Left ventricle myocardium superior (tissue), 1 donor: ENCODE measurements around the gene VPREB3. TPM values are rescaled to one million over a fixed set of nuclear protein-coding genes. Genes with fewer than 3 reads are reported as not detected.
"Not testable (repeated sequence)": the region's sequence is repeated elsewhere in the genome, so short reads cannot be mapped to it uniquely, and the experiment has no call there.

Experiments used
- ATAC-seq: fragments of 200-7000 bp; cut with Tn5 transposase; one replicate; pipeline ENCODE4 v1.9.1; 2020; ENCODE audit warnings: mild to moderate bottlenecking, moderate library complexity
- DNase-seq: peaks from one replicate; pipeline ENCODE4 v3.0.0-alpha.2; 2020
- intact Hi-C: fragments of 100-400 bp; cut with micrococcal nuclease; formaldehyde crosslinking; loops from one replicate; pipeline ENCODE4 v1.11.0; 2022
- total RNA-seq: library from RNA; stranded (reverse); fragmentation: NEBNext Ultra II Directional; extraction: Animal tissue kit (Norgen Biotek cat#: 25700); gene quantifications from one replicate; pipeline ENCODE4 v1.2.1, GENCODE V29; 2021
- donor health status: DM: no; HTN: yes; CAD: no; lungs with severe emphysema.

The VPREB3 gene
- total RNA-seq, 1 donor from 2014 or later: 0.97 TPM

GRCh38 chr22:23750367-23750713 lies 3.9 kb downstream of the VPREB3 start:
- no peak for ATAC-seq
- intact Hi-C loops: no loop called here
- DNase-seq: no peak

DNA sequence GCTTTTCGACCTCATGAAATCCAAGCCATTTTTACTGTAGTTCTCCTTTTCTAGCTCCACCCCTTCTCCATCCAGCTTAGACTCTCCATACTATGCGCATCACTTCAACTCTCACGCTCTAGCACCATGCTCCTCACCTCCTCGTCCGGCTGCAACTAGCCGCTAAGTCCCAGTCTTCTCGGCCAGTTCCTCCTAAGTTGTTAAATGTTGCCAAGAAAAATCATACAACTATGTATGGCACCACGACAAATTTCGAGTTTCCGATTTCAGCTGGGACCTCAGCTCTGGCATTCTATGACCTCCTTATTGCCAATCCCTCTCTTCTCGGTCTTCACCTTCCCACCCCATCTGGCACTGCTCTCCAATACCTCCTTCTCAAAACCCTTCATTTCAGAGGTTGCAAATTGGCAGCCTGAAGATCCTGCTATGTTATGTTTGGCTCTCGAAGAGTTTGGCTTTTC lies 4.4 kb downstream of the VPREB3 start:
- intact Hi-C loops: no loop called here
- ATAC-seq (peak; percentile 7), DNase-seq (no peak)

DNA sequence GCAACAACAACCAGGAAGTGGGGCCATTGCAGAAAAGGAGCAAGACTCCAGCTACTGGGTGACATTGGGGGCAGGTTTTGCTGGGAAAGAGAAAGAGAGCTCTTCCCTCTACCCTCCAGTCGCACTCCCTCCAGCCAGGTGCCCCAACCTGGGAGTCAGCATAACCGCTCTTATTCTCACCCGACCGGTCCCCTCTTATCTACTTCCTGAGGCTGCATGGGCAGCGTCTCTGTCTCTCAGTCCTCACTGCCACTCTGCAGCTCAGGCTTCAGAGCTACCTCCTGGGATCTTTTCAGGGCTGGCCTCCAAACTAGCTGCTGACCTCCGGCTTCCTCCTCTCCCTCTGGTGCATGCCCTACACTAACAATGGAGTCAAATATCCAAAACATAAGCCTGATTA lies 8.4 kb downstream of the VPREB3 start:
- no peak for DNase-seq
- ATAC-seq: no peak
- intact Hi-C loops: no loop called here

DNA sequence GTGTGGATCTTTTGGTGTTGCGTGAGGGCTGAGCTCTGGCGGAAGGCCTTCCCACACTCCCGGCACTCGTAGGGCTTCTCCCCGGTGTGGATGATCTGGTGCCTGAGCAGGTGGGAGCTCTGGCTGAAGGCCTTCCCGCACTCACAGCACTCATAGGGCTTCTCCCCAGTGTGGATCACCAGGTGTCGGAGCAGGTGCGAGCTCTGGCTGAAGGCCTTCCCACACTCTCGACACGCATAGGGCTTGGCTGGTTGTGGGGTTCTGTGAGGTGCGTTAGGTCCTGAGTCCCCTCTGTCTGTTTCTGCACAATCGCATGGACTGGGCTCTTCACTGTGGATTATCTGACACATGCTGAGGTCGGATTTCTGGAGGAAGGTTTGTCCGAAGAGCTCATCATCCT lies 9.7 kb downstream of the VPREB3 start:
- DNase-seq (no peak), ATAC-seq (no peak)
- intact Hi-C loops: no loop called here

DNA sequence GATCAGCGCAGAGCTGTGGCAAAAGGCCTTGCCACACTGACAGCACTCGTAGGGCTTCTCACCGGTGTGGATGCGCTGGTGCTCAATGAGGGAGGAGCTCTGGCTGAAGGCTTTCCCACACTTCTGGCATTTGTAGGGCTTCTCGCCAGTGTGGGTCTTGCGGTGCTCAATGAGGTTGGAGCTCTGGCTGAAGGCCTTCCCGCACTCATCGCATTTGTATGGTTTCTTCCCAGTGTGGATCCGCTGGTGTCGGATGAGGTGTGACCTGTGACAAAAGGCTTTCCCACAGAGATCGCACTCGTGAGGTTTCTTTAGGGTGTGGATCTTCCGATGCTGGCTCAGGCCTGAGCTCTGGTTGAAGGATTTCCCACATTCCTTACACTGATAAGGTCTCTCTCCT lies 10.2 kb downstream of the VPREB3 start:
- ATAC-seq (no peak), DNase-seq (no peak)
- intact Hi-C loops: no loop called here

DNA sequence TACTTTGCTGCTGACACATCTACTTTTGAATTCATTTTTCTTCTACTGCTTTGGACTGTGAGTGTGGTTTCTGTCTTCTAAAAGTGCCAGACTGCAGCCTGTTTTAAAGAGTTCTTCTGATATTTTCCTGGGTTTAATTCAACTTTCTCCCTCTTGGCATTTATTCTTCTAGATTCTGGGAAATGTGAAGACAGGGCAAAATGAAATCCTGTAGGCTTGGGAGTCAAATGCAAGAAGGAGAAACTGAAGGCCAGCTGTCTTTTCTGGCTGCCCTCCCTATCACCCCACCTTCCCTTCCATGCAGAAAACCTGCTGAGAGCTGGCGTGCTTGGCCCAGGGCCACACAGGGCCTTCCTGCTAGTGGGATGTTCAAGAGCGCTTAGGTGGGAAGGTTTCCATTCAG lies 10.9 kb downstream of the VPREB3 start:
- DNase-seq: peak; percentile 71
- intact Hi-C loops: no loop called here
- ATAC-seq: peak; percentile 50

GRCh38 chr22:23742505-23743264 lies 11.5 kb downstream of the VPREB3 start:
- ATAC-seq: peak; percentile 93
- intact Hi-C loops: no loop called here
- DNase-seq: peak; percentile 68

DNA sequence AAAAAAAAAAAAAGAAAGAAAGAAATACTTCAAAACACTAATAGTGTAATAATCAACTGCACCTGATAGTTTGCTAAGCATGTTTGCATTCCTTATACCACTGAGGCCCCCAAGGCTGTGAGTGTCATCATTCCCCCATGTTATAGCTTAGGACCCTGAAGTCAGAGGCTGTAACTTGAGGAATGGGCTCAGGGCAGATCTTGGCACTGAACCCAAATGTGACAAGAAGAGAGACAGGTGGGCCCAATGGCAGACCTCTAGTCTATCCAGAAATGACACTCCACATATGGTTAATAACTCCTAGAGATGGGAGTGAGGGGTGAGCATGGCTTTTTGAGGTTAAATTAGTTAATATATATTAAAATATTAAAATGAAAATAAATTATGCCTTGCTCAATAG lies 16.5 kb downstream of the VPREB3 start:
- intact Hi-C loops: no loop called here
- ATAC-seq (no peak), DNase-seq (no peak)

- DNase-seq, ATAC-seq, intact Hi-C loops: not testable (repeated sequence)
Observed at GRCh38 chr22:23728108-23728507, 26.1 kb downstream of the VPREB3 start.

- no peak for ATAC-seq
- intact Hi-C loops: no loop called here
Observed at GRCh38 chr22:23722724-23723123, 31.5 kb downstream of the VPREB3 start.

DNA sequence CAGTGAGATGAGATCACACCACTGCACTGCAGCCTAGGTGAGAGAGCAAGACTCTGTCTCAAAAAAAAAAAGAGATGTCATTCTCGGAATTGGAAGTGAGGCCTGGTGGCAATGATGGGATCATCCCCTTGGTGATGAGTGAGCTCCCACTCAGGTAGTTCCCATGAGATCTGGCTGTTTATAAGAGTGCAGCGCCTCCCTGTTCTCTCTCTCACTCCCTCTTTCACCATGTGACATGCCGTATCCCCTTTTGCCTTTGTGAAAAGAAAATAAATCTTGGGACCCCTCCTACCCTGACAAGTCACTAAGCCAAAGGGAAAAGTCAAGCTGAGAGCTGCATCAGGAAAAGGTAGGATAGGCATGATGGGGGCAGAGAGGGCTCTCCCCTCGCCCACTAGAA lies 32.1 kb downstream of the VPREB3 start:
- no peak for ATAC-seq
- intact Hi-C loops: no loop called here

More at GRCh38 chr22:23722724-23723123, 31.5 kb downstream of the VPREB3 start:
- DNase-seq: no peak

DNA sequence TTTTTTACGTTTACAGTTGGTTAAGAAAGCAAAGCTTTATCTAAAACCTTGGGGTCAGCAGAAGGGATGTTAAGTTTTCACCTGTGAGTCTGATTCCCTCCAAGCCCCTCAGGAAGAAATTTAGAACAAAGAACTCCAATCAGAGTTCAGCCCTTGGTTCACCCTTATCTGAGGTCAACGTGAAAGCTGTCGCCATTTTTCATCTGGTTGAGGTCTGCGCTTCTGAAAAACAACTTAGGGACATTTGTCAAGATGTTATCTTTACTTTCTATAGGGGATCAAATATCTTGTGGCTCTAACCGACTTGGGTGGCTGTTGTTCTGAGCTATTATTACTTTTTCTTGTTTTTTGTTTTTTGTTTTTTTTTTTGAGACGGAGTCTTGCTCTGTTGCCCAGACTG lies 33.4 kb downstream of the VPREB3 start:
- DNase-seq (no peak), ATAC-seq (no peak)
- intact Hi-C loops: no loop called here

More for the DNA sequence above, 32.1 kb downstream of the VPREB3 start:
- no peak for DNase-seq

- intact Hi-C loops: no loop called here
- DNase-seq (no peak), ATAC-seq (no peak)
Observed at GRCh38 chr22:23718371-23719165, 35.7 kb downstream of the VPREB3 start.

DNA sequence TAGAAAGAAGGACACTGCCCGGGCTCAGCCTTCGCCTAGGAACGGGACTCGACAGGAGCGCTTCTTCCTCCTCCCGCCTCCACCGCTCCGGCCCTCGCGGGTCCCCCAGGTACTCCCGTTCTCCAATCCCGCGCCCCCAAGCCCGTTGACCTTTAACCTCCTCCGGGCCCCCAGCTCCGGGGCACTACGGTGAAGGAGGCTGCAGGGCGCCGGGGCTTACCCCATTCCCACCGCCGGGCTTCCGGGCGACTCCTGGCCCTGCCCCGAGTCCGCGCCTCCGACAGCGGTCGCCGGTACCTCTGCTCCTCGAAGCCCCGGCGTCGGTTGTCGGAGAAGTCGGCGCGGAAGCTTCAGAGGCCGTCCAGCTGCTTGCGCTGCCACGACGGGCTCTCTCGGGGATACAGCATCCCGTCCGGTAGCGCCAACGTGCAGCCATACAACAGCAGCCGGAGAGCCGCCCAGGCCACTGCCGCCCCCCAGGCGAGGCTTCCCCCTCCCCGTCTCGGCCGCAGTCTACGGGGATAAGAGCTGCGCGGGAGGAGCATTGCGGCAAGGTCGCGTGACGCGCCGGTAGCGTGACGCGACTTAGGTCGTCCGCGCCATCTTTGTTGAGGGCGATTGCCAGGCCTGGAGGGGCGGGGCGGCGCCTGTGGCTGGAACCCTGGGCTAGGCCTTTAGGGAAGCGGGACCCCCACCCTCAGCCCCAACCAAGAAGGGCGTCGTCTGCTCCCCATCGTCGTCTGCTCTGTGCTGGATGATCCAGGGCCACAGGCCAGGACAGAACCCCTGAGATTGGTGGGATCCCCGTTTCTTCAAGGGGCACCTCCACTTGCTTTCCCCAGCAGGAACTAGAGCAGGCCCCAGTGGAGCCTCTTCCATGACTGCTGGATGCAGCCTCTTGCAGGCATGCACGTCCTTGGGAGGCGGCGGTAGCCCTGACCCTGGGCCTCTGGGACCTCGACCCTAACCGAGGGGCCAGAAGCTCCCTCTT lies 37.1 kb downstream of the VPREB3 start:
- DNase-seq (peak; percentile 91), ATAC-seq (peak; percentile 98)
- intact Hi-C loops: no loop called here

- no peak for ATAC-seq
- intact Hi-C loops: no loop called here
- DNase-seq: no peak
Observed at GRCh38 chr22:23715806-23716375, 38.3 kb downstream of the VPREB3 start.

DNA sequence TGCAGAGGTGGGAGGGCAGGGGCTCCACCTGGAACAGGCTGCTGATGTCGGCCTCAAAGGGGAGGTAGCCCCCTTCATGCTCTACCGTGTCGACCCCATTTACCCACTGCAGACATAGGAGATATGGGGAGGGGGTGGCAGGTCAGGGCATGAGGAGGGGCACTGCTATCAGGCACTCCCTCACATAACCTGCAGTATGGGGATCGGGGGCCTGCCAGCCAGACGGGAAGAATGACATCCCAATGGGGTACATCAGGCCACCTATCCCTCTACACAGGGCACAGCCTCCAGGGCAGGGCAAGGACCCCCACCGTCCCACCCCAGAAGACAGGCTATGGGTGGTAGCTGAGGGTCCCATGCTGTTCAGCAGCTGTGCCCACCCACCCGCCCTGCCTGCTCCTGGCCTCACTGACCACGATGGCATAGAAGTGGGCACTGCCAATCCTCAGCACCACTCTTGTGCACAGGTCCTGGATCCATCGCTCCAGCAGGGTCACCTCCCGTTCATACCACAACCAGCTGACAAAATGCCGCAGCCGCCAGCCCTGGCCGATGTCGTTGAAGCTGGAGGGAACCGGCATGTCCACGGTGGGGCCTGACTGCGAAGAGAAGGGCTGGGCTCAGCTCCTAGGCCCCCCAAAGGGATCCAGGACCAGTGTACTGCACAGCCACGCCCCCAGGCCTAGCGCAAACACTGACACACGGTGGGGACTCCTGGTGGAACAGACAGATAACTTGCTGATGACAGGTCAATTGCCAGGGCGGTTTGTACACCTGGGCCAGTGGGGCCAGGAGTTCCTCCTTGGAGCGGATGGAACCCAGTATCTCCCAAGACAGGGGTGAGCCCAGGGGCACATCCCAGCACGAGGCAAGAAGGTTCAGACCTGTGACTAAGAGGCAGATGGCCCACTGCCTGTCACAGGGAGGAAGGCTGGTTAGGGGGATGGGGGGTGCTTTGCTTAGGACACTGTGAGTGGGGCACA lies 39.3 kb downstream of the VPREB3 start:
- ATAC-seq (no peak), DNase-seq (no peak)
- intact Hi-C loops: no loop called here

DNA sequence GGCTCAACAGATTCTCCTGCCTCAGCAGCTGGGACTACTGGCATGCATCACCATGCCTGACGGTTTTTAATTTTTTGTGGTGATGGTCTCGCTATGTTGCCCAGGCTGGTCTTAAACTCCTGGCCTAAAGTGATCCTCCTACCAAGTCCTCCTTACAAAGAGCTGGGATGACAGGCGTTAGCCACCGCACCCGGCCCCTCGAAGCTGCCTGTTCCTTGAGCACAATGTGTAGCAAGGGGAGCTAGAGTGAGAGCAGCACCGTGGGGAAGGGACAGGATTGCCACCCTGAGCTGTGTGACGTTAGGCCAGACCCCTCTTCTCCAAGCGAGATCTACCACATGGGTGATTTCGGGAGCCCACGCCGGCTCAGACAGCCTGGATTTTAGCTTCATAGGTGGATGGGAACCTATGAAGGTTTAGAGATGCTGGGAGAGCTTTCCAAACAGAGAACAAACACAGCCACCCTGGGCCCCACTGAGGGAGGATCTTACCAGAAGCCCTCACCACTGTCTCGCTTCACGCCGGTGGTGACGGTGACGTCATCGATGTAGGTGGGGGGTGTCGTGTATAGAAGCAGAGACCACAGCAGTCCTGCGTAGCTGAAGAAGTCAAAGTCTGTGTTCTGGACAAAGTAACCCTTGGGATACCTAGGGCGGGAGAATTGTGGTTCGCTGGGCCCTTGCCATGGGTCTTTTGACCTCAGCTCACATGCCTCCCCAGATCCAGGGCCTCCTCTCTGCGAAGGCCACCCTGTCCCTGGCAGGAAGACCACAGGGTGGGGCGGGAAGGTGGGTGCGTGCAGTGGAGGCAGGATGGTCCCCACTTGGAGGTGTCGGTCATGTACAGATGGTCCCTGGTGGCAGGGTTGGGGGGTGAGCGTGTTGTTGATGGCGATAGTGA lies 40.3 kb downstream of the VPREB3 start:
- ATAC-seq: no peak
- DNase-seq: no peak
- intact Hi-C loops: no loop called here
